ENCODE data around the gene TNNT2.

The TNNT2 gene

DNA sequence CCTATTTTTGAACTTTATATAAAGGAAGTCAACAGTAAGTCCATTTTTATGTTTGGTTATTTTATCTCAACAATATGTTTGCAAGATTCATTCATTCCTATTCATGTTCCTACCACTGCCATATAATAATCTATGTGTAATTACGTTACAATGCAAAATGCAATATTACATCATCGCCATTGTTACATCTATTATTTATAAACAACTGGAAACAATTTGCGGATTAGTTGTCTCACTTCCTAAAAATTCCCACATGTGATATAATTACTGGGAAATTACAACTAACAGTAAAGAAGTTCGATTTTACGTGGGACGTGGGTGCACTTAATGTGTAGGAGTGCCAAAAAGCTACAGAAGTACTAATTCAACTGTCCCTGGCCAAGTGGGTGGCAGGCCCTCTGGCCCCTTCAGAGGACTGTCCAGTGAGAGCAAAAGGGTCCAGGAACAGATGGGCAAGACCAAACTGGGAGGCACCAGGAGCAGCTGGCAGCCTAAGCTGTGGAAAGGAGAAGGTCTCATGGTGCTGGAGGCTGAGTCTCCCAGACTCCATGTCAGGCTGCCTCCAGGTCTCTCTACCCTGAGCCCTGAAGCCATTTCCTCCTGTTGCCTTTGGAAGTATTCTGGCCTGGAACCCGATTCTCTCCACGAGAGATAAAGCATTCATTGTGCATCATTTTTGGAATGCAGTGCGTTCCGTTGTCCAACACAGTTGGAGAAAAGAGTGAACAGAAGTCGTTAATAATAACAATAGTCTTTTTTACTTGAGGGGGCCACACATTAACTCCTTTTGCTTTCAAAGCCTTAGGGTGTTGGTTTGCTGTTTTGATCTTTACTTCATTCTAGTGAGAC lies 42.9 kb downstream of the TNNT2 start:
- 85 to 89% methylated on average over 4 to 10 of the region's 11 CpGs for WGBS, 2 experiments (ENCODE audit: insufficient coverage in 2 of 2)
- no peak overlapping the region for H3K4me3 ChIP-seq (ENCODE audit: extremely low read depth, insufficient read depth, low read length, poor library complexity, severe bottlenecking)

GRCh38 chr1:201332616-201333335 lies 44.7 kb downstream of the TNNT2 start:
- H3K9me3 ChIP-seq (ENCODE audit: control insufficient read depth, low read length), result no peaks in the 10 kb centered on the region
- 89 to 100% methylated on average over 6 to 7 of the region's 10 CpGs for WGBS, 2 experiments (ENCODE audit: insufficient coverage in 2 of 2)
- no peaks in the 10 kb centered on the region for H3K36me3 ChIP-seq (ENCODE audit: control insufficient read depth, insufficient read depth, low read length)
- H3K4me3 ChIP-seq (ENCODE audit: extremely low read depth, insufficient read depth, low read length, poor library complexity, severe bottlenecking), result no peak overlapping the region
- no peak overlapping the region for H3K27ac ChIP-seq (ENCODE audit: low read depth, low read length, severe bottlenecking)
- no peaks in the 10 kb centered on the region for H3K4me1 ChIP-seq (ENCODE audit: control insufficient read depth, insufficient read depth, low read length, poor library complexity, severe bottlenecking)

More for the DNA sequence above, 42.9 kb downstream of the TNNT2 start:
- no peaks in the 10 kb centered on the region for H3K36me3 ChIP-seq (ENCODE audit: control insufficient read depth, insufficient read depth, low read length)
- H3K4me1 ChIP-seq (ENCODE audit: control insufficient read depth, insufficient read depth, low read length, poor library complexity, severe bottlenecking), result no peaks in the 10 kb centered on the region
- H3K27ac ChIP-seq (ENCODE audit: low read depth, low read length, severe bottlenecking), result no peak overlapping the region
- H3K9me3 ChIP-seq (ENCODE audit: control insufficient read depth, low read length), result no peaks in the 10 kb centered on the region

DNA sequence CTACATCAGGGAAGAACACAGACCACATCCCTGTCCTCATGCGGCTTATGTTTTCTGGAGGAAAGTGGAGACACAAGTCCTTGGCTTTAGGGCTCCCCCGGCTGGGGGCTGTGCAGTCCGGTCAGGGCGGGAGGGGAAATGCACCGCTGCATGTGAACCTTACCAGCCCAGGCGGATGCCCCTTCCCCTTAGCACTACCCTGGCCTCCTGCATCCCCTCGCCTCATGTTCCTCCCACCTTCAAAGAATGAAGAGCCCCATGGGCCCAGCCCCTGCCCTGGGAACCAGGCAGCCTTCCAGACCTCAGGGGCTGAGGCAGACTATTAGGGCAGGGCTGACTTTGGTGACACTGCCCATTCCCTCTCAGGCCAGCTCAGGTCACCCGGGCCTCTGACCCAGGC lies 45.5 kb downstream of the TNNT2 start:
- Histone ChIP-seq H3K27ac (ENCODE audit: low read depth, low read length, severe bottlenecking) (no peak overlapping the region), H3K4me1 (ENCODE audit: control insufficient read depth, insufficient read depth, low read length, poor library complexity, severe bottlenecking) (no peaks in the 10 kb centered on the region), H3K4me3 (ENCODE audit: extremely low read depth, insufficient read depth, low read length, poor library complexity, severe bottlenecking) (no peak overlapping the region), H3K9me3 (ENCODE audit: control insufficient read depth, low read length) (no peaks in the 10 kb centered on the region), H3K36me3 (ENCODE audit: control insufficient read depth, insufficient read depth, low read length) (no peaks in the 10 kb centered on the region)
- 92 to 97% methylated on average over 6 to 7 of the region's 8 CpGs for WGBS, 2 experiments (ENCODE audit: insufficient coverage in 2 of 2)

GRCh38 chr1:201331166-201331565 lies 46.3 kb downstream of the TNNT2 start:
- Histone ChIP-seq H3K4me3 (ENCODE audit: extremely low read depth, insufficient read depth, low read length, poor library complexity, severe bottlenecking) (no peak overlapping the region), H3K9me3 (ENCODE audit: control insufficient read depth, low read length) (no peaks in the 10 kb centered on the region), H3K4me1 (ENCODE audit: control insufficient read depth, insufficient read depth, low read length, poor library complexity, severe bottlenecking) (no peaks in the 10 kb centered on the region), H3K27ac (ENCODE audit: low read depth, low read length, severe bottlenecking) (no peak overlapping the region), H3K36me3 (ENCODE audit: control insufficient read depth, insufficient read depth, low read length) (no peaks in the 10 kb centered on the region)
- 84 to 92% methylated on average over 3 to 5 of the region's 7 CpGs for WGBS, 2 experiments (ENCODE audit: insufficient coverage in 2 of 2)

DNA sequence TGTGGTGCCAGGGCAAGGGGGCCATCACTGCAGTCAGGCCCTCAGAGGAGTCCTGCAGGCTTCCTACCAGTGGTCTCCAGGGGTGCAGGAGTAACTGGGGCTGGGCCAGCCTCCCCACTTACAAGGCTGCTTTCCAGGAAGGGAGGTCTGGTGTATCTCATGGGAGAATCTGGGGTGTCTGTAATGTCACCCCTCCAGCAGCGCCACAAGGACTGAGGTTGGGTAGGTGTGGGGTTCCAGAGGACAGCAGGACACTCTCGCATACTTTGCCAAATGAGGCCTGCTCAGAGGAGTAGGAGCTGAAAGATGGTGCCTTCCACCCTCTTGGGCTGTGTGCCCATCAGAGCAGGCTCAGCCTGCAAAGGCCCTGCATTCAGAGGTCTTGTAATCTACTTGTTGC lies 46.9 kb downstream of the TNNT2 start:
- Histone ChIP-seq H3K9me3 (ENCODE audit: control insufficient read depth, low read length) (no peaks in the 10 kb centered on the region), H3K4me3 (ENCODE audit: extremely low read depth, insufficient read depth, low read length, poor library complexity, severe bottlenecking) (no peak overlapping the region), H3K36me3 (ENCODE audit: control insufficient read depth, insufficient read depth, low read length) (no peaks in the 10 kb centered on the region), H3K4me1 (ENCODE audit: control insufficient read depth, insufficient read depth, low read length, poor library complexity, severe bottlenecking) (no peaks in the 10 kb centered on the region), H3K27ac (ENCODE audit: low read depth, low read length, severe bottlenecking) (no peak overlapping the region)
- WGBS, 2 experiments (ENCODE audit: insufficient coverage in 2 of 2), result 93 to 100% methylated on average over 2 of the region's 2 CpGs

DNA sequence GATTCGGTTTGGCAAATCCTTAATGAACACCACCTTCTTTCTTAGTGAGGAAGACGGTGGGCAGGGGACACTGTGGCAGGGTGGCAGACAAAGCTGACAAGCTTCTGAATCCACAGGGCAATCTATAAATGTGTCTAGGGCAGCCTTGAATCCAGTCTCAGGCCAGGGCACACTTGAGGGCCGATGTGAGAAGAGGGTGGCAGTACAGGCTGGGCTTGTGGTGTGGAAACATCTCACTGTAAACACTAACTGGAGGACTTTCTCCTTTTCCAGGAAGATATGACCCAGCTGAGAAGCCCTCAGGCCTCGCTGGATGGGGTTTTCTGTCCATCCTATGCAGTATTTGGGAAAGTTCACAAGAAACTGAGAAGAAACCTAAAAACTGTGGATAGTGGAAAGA lies 47.7 kb downstream of the TNNT2 start:
- H3K4me1 ChIP-seq (ENCODE audit: control insufficient read depth, insufficient read depth, low read length, poor library complexity, severe bottlenecking), result no peaks in the 10 kb centered on the region
- H3K4me3 ChIP-seq (ENCODE audit: extremely low read depth, insufficient read depth, low read length, poor library complexity, severe bottlenecking), result no peak overlapping the region
- no peaks in the 10 kb centered on the region for H3K9me3 ChIP-seq (ENCODE audit: control insufficient read depth, low read length)
- 78 to 90% methylated on average over 2 to 4 of the region's 4 CpGs for WGBS, 2 experiments (ENCODE audit: insufficient coverage in 2 of 2)
- H3K27ac ChIP-seq (ENCODE audit: low read depth, low read length, severe bottlenecking), result no peak overlapping the region
- no peaks in the 10 kb centered on the region for H3K36me3 ChIP-seq (ENCODE audit: control insufficient read depth, insufficient read depth, low read length)

- WGBS, 2 experiments (ENCODE audit: insufficient coverage in 2 of 2), result 80 to 100% methylated on average over 1 to 2 of the region's 2 CpGs
- Histone ChIP-seq H3K4me1 (ENCODE audit: control insufficient read depth, insufficient read depth, low read length, poor library complexity, severe bottlenecking) (no peaks in the 10 kb centered on the region), H3K27ac (ENCODE audit: low read depth, low read length, severe bottlenecking) (no peak overlapping the region), H3K4me3 (ENCODE audit: extremely low read depth, insufficient read depth, low read length, poor library complexity, severe bottlenecking) (no peak overlapping the region), H3K9me3 (ENCODE audit: control insufficient read depth, low read length) (no peaks in the 10 kb centered on the region), H3K36me3 (ENCODE audit: control insufficient read depth, insufficient read depth, low read length) (no peaks in the 10 kb centered on the region)
These were observed 48.2 kb downstream of the TNNT2 start for GRCh38 chr1:201329286-201329685.

- no peak overlapping the region for H3K27ac ChIP-seq (ENCODE audit: low read depth, low read length, severe bottlenecking)
- 89 to 94% methylated on average over 3 of the region's 4 CpGs for WGBS, 2 experiments (ENCODE audit: insufficient coverage in 2 of 2)
- no peaks in the 10 kb centered on the region for H3K4me1 ChIP-seq (ENCODE audit: control insufficient read depth, insufficient read depth, low read length, poor library complexity, severe bottlenecking)
- H3K9me3 ChIP-seq (ENCODE audit: control insufficient read depth, low read length), result no peaks in the 10 kb centered on the region
- H3K36me3 ChIP-seq (ENCODE audit: control insufficient read depth, insufficient read depth, low read length), result no peaks in the 10 kb centered on the region
- H3K4me3 ChIP-seq (ENCODE audit: extremely low read depth, insufficient read depth, low read length, poor library complexity, severe bottlenecking), result no peak overlapping the region
These were observed 48.9 kb downstream of the TNNT2 start for GRCh38 chr1:201328576-201328975.

DNA sequence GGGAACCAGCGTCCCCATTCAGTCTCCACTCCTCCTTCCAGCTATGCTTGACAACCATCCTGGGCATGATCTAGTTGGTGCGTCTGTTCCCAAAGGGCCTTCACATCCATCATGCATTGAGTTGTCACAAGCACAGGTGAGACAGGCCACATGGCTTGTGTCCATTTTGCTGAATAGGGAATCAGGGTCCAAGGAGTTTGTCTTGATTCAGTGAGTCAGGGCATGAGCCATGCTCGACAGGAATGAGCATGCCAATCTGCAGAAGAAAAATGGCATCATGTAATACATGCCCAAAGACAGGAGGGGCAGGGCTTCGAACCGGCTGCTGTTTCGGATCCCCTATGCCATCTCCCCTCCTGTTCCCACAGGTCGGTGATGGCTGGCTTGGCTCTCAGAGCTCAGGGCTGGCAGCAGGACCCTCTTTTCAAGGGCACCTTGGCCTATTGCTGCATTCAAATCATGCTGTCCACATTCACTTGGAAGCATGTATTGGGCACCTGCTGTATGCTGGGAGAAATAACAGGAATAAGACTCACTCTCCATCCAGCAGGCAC lies 49.7 kb downstream of the TNNT2 start:
- no peaks in the 10 kb centered on the region for H3K9me3 ChIP-seq (ENCODE audit: control insufficient read depth, low read length)
- no peaks in the 10 kb centered on the region for H3K4me1 ChIP-seq (ENCODE audit: control insufficient read depth, insufficient read depth, low read length, poor library complexity, severe bottlenecking)
- H3K27ac ChIP-seq (ENCODE audit: low read depth, low read length, severe bottlenecking), result no peak overlapping the region
- WGBS, 2 experiments (ENCODE audit: insufficient coverage in 2 of 2), result 94% methylated on average over 5 to 7 of the region's 7 CpGs
- no peak overlapping the region for H3K4me3 ChIP-seq (ENCODE audit: extremely low read depth, insufficient read depth, low read length, poor library complexity, severe bottlenecking)
- H3K36me3 ChIP-seq (ENCODE audit: control insufficient read depth, insufficient read depth, low read length), result no peaks in the 10 kb centered on the region

GRCh38 chr1:201326710-201327109 lies 50.8 kb downstream of the TNNT2 start:
- no peaks in the 10 kb centered on the region for H3K36me3 ChIP-seq (ENCODE audit: control insufficient read depth, insufficient read depth, low read length)
- WGBS, 2 experiments (ENCODE audit: insufficient coverage in 2 of 2), result 66 to 70% methylated on average over 4 of the region's 4 CpGs
- H3K9me3 ChIP-seq (ENCODE audit: control insufficient read depth, low read length), result no peaks in the 10 kb centered on the region
- no peak overlapping the region for H3K4me3 ChIP-seq (ENCODE audit: extremely low read depth, insufficient read depth, low read length, poor library complexity, severe bottlenecking)
- no peak overlapping the region for H3K27ac ChIP-seq (ENCODE audit: low read depth, low read length, severe bottlenecking)
- H3K4me1 ChIP-seq (ENCODE audit: control insufficient read depth, insufficient read depth, low read length, poor library complexity, severe bottlenecking), result no peaks in the 10 kb centered on the region

GRCh38 chr1:201325678-201326060 lies 51.8 kb downstream of the TNNT2 start:
- Histone ChIP-seq H3K27ac (ENCODE audit: low read depth, low read length, severe bottlenecking) (no peak overlapping the region), H3K36me3 (ENCODE audit: control insufficient read depth, insufficient read depth, low read length) (no peaks in the 10 kb centered on the region), H3K4me3 (ENCODE audit: extremely low read depth, insufficient read depth, low read length, poor library complexity, severe bottlenecking) (no peak overlapping the region), H3K4me1 (ENCODE audit: control insufficient read depth, insufficient read depth, low read length, poor library complexity, severe bottlenecking) (no peaks in the 10 kb centered on the region), H3K9me3 (ENCODE audit: control insufficient read depth, low read length) (no peaks in the 10 kb centered on the region)
- 94 to 96% methylated on average over 8 of the region's 8 CpGs for WGBS, 2 experiments (ENCODE audit: insufficient coverage in 2 of 2)
